Lung (tissue), 12 donors: ENCODE data around the gene TENM3. TPM values are rescaled to one million over a fixed set of nuclear protein-coding genes. Genes with fewer than 3 reads are reported as not detected.
A peak's percentile ranks its signal among the peaks of the same experiment; 100 is the strongest.

ENCODE experiments used
- ATAC-seq: fragments of 200-7000 bp; cut with Tn5 transposase; one replicate; pipeline ENCODE4 v1.9.1; 2020; ENCODE audit warnings: moderate number of reproducible peaks; ENCODE audit not compliant: insufficient read depth, low FRiP score
- DNase-seq, 3 donors: peaks; one replicate each; pipeline ENCODE4 v3.0.0-alpha.2; 2013 to 2017
- H3K27ac ChIP-seq, 2 donors: one replicate each; pipeline ENCODE4 v1.5.1; 2013; ENCODE audit warnings: mild to moderate bottlenecking in 2 of 2, moderate library complexity in 2 of 2, control low read depth in 1 of 2, inconsistent platforms in 1 of 2, low read depth in 1 of 2, low read length in 1 of 2
- H3K27me3 ChIP-seq, 3 donors: one replicate each; pipeline ENCODE4 v1.5.1; 2013; ENCODE audit warnings: low read length in 2 of 3; ENCODE audit not compliant: control insufficient read depth in 3 of 3, insufficient read depth in 3 of 3
- H3K36me3 ChIP-seq, 4 donors: one replicate each; pipeline ENCODE4 v1.5.1; 2013; ENCODE audit warnings: low read length in 4 of 4, mild to moderate bottlenecking in 1 of 4, moderate library complexity in 1 of 4; ENCODE audit not compliant: control insufficient read depth in 4 of 4, insufficient read depth in 4 of 4
- H3K4me1 ChIP-seq, 5 donors: one replicate each; pipeline ENCODE4 v1.5.1; 2013; ENCODE audit warnings: low read length in 5 of 5, mild to moderate bottlenecking in 2 of 5, moderate library complexity in 1 of 5; ENCODE audit not compliant: control insufficient read depth in 5 of 5, insufficient read depth in 5 of 5
- H3K4me3 ChIP-seq: one replicate; pipeline ENCODE4 v1.5.1; 2013; ENCODE audit warnings: mild to moderate bottlenecking, control low read depth, moderate library complexity
- H3K9ac ChIP-seq, 2 donors: one replicate each; pipeline ENCODE4 v1.5.1; 2013; ENCODE audit warnings: low read length in 2 of 2, control low read depth in 1 of 2; ENCODE audit not compliant: insufficient read depth in 1 of 2
- H3K9me3 ChIP-seq, 4 donors: one replicate each; pipeline ENCODE4 v1.5.1; 2013; ENCODE audit warnings: low read length in 3 of 4, mild to moderate bottlenecking in 1 of 4, moderate library complexity in 1 of 4; ENCODE audit not compliant: control insufficient read depth in 4 of 4, insufficient read depth in 3 of 4
- WGBS, 2 donors: extraction: QIAGEN DNeasy Blood & Tissue Kit; methylation state at CpG; one replicate each; pipeline ENCODE4 v1.1.7; 2013; 5-methylcytosine and 5-hydroxymethylcytosine counted together
- polyA plus RNA-seq, 2 donors: library from polyadenylated mRNA; stranded (reverse); fragments of 200-250 nt; gene quantifications; one replicate each; pipeline ENCODE4 v1.2.1, GENCODE V29; 2013
- total RNA-seq, 2 donors: library from RNA; depleted of rRNA in 1 of 2; stranded (reverse); fragments of >200 nt in 1 of 2; gene quantifications; one replicate each; pipeline ENCODE4 v1.2.1, GENCODE V29; 2014 to 2021
- TF ChIP-seq, protein P1 (sequence below): IDR thresholded peaks from 2 replicates; pipeline ENCODE4 v1.5.1; 2012; ENCODE audit warnings: mild to moderate bottlenecking; ENCODE audit errors: control extremely low read depth, extremely low read depth
- donor health status: control.
- donor health status: control.
- donor health status: Bipolar disorder and iron deficiency.
- donor health status: healthy.
- donor health status: DM: yes; HTN: yes; CAD: no.

Gene TENM3
- total and polyA plus RNA-seq, 4 donors: 0.14 to 5.3 (median 2.2) TPM

DNA sequence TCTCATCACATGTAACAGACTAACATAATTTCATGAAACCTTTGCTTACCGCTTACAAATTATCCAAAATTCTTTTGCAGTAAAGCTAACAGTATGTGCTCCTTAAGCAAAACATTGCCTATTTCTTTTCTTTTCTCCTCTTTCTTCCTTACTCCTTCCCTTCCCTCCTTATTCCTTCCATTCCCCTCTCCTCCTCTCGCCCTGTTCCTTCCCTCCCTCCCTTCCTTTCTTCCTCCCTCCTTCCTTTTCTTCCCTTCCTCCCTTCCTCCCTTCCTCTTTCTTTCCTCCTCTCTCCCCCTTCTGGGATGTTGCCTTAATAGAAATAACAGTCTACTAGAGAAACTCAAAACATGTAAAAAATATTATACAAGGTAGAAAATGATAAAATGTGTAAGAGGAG is 246.4 kb downstream of the TENM3 start:
- ATAC-seq: no peak
- H3K4me1 ChIP-seq: peaks cover 0 to 18% (median 5%) of the 10 kb centered on the region in 5 donors
- no peaks in the 10 kb centered on the region for H3K9me3 ChIP-seq
- H3K36me3 ChIP-seq: no peaks in the 10 kb centered on the region
- TF ChIP-seq, protein P1, sequence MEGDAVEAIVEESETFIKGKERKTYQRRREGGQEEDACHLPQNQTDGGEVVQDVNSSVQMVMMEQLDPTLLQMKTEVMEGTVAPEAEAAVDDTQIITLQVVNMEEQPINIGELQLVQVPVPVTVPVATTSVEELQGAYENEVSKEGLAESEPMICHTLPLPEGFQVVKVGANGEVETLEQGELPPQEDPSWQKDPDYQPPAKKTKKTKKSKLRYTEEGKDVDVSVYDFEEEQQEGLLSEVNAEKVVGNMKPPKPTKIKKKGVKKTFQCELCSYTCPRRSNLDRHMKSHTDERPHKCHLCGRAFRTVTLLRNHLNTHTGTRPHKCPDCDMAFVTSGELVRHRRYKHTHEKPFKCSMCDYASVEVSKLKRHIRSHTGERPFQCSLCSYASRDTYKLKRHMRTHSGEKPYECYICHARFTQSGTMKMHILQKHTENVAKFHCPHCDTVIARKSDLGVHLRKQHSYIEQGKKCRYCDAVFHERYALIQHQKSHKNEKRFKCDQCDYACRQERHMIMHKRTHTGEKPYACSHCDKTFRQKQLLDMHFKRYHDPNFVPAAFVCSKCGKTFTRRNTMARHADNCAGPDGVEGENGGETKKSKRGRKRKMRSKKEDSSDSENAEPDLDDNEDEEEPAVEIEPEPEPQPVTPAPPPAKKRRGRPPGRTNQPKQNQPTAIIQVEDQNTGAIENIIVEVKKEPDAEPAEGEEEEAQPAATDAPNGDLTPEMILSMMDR: no peak
- no peak overlapping the region for H3K27ac ChIP-seq
- H3K27me3 ChIP-seq: no peaks in the 10 kb centered on the region
- 86 to 87% methylated on average over 2 of the region's 2 CpGs for WGBS, 2 donors
- H3K4me3 ChIP-seq: no peak overlapping the region
- DNase-seq: no peak
- H3K9ac ChIP-seq: no peak overlapping the region

DNA sequence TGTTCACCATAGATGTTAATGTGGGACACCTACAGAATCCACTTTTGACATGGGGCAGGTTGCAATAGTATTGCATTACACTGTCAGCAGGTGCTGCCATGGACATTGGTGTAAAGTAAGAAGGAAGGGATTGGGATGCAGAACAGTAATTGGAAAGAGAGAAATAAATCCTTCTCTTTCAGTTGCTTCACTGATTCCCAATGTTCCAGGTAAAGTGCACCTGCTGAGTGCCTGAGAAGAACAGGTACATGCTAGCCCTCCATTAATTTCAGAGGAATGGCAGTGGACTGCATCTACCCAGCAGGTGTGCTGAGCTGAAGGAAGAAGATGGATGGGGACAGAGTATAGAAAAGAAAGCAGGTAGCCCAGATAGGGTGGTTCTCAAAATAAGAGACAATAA is 248.5 kb downstream of the TENM3 start:
- TF ChIP-seq, protein P1: no peak
- ATAC-seq (no peak), DNase-seq (no peak)
- Histone ChIP-seq H3K27ac (no peak overlapping the region), H3K36me3 (no peaks in the 10 kb centered on the region), H3K9ac (no peak overlapping the region), H3K27me3 (no peaks in the 10 kb centered on the region), H3K4me1 (peaks cover 0 to 18% (median 5%) of the 10 kb centered on the region in 5 donors), H3K9me3 (no peaks in the 10 kb centered on the region), H3K4me3 (no peak overlapping the region)

DNA sequence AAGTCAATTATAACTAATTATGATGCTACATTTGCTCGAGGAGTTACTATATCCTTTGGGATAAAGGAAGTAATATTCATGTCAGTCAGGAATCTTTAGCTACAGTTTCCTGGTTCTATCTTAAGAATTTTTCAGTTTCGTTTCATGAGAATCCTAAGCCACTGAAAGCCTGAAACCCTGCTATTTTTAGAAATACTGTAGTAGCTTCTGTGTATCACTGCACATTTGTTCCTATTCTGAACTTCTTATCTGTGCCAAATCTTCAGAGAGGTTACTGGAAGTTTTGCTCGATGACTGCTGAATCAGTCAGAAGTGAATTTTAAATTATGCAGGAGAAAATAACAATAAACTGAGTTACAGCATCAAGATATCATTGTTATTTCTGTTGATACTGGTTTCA is 249.2 kb downstream of the TENM3 start:
- ATAC-seq (no peak), DNase-seq (peak in 2 of 3 donors; percentile 38 to 39)
- TF ChIP-seq, protein P1: no peak
- peaks cover 0 to 18% (median 5%) of the 10 kb centered on the region in 5 donors for H3K4me1 ChIP-seq
- H3K9ac ChIP-seq: no peak overlapping the region
- no peak overlapping the region for H3K4me3 ChIP-seq
- H3K27ac ChIP-seq: no peak overlapping the region
- no peaks in the 10 kb centered on the region for H3K9me3 ChIP-seq
- no peaks in the 10 kb centered on the region for H3K36me3 ChIP-seq
- H3K27me3 ChIP-seq: no peaks in the 10 kb centered on the region
- 5 to 8% methylated on average over 3 of the region's 3 CpGs for WGBS, 2 donors

DNA sequence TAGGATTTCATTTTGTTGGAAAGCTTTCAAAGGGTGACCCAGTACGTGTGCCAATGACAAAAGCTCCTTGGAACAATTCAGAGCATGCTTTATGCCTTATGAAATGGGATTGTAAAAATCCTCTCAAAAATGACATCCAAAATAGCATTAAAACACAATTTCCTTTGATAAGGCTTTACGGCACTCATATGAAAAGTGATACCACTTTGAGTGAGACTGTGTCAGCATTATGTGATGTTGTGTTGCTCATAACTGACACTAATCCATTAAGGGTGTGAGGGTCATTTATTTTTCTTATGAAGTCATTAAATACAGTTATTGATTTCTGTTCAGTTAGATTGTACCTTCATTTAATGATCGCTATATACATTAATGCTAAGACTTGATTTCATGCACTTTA is 250.2 kb downstream of the TENM3 start:
- WGBS, 2 donors: 87 to 92% methylated on average over 3 of the region's 3 CpGs
- H3K36me3 ChIP-seq: no peaks in the 10 kb centered on the region
- H3K27me3 ChIP-seq: no peaks in the 10 kb centered on the region
- no peak overlapping the region for H3K27ac ChIP-seq
- H3K4me3 ChIP-seq: no peak overlapping the region
- peaks cover 0 to 18% (median 5%) of the 10 kb centered on the region in 5 donors for H3K4me1 ChIP-seq
- H3K9me3 ChIP-seq: no peaks in the 10 kb centered on the region
- DNase-seq (peak in 1 of 3 donors; percentile 26), ATAC-seq (no peak)
- TF ChIP-seq, protein P1: no peak
- H3K9ac ChIP-seq: no peak overlapping the region
